ENCODE data around the gene MGAT5.

MGAT5 gene

GRCh38 chr2:134421556-134422328, 167.9 kb downstream of the MGAT5 start:
- DNase-seq (ENCODE audit: low spot score): no peak

DNA sequence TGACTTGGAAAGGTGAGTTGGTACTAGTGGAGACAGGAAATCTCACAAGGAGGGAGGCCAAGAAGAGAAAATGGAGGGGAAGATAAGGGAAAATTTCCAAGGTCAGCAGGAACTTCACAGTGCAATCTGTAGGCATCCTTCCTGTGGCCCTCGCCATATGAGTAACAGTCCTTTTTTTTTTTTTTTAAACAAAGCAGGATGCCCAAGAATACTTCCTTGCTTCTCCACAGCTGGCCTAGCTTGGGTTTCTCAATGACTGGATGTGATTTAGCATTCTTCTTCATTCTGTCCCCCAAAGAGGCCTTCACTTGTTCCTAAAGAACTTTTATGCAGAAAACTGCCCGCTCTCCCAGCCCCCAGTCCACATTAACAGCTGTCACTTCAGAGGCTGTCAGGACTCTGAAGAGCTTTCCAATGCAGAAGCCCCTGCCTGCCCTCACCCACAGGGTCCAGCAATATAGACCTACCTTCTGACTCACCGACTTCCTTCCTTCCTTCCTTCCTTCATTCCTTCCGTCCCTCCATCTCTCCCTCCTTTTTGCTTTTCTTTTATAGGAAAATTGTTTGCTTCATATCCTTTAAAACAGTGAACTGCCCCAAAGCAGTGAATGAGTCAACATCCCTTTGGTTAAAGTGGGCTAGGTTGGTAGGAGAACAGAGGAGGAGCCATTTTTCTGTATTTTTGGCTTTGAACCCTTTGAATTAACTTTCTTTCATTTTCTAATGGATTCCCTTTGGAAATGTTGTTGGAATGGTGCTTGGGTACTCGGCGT, 172.0 kb downstream of the MGAT5 start:
- no peak for DNase-seq (ENCODE audit: low spot score)

GRCh38 chr2:134426721-134427120, 172.8 kb downstream of the MGAT5 start:
- no peak for DNase-seq (ENCODE audit: low spot score)

DNA sequence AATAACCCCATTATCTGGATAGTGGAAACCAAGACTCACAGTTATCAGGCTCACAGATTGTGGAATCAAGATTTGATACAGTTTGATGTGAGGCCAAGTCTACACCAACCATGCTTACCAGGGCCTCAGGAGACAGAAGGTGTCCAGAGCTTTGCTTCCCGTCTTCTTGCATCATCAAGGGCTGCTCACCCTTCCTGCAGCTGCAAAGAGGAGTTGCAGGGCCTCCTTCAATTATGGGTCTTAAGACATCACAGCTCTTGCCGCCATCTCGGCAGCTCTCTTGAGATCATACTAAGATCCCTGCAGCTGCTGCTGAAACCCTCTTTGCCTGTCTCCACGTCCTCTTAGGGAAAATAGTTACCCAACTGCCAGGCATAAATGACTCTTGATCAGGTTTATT, 176.0 kb downstream of the MGAT5 start:
- no peak for DNase-seq (ENCODE audit: low spot score)

DNA sequence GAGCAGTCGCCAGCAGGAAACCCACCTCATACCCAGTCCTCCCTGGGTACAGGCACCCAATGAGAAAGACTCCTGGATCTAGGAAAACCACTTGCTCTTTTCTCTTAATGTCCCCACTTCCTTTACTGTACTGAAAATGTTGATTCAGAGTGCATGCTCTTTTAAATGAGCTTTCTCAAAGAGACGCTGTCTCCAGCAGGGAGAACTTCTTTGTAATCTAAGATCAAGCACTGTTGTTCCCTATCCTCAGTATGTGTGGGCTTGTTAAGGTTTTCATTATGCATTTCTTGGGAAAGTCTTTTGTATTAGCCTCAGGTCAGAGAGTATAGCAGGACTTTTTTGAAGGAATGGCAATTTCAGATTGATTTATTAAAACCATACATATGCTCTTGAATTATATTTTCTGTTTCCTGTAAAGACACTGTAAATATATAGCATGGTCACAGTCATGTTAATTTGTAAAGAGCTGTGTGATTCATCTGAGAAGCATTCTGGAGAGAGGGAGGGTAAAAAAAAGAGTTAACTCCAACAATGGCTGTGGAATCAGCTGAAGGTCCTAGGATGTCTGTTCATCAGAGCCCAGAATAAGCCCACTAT, 178.1 kb downstream of the MGAT5 start:
- DNase-seq (ENCODE audit: low spot score): no peak

GRCh38 chr2:134432435-134432883, 178.6 kb downstream of the MGAT5 start:
- DNase-seq (ENCODE audit: low spot score): no peak

DNA sequence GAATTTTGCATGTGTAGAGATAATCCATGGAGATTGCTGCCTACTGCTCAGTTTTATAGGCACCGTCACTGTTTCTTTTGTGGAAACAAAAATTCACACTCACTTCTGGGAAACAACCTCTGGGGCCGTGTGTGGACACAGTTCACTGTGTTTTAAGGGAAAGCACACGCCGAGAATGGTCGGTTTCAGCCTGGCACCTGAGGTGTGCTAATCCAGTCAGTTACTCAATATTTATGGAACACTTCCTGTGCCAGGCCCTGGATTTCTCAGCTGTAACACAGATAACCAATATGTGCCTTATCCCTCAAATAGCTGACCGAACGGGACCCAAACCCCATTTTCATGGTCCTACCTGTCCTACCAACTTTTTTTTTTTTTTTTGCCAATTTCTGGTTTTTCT, 179.6 kb downstream of the MGAT5 start:
- no peak for DNase-seq (ENCODE audit: low spot score)

GRCh38 chr2:134433979-134434378, 180.1 kb downstream of the MGAT5 start:
- DNase-seq (ENCODE audit: low spot score): no peak

GRCh38 chr2:134435505-134435904, 181.6 kb downstream of the MGAT5 start:
- DNase-seq (ENCODE audit: low spot score): no peak

DNA sequence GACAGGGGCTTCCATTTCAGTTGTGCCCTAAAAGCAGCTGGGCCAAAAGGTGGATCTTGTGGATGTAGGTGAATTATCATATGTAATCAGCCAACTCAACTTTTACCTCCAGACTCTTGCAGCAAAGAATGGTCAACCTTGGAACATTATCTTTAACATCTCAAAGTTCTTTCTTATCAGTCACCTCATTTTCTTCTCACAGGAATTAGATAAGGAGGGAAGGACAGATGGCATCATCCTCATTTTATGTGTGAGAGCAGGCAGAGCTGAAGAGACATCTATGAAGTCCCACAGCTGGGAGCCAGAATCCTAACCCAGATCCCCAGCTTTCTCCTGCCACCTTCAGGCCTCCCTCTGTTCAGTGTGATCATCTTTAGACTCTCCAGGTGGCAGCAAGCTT, 182.1 kb downstream of the MGAT5 start:
- no peak for DNase-seq (ENCODE audit: low spot score)

GRCh38 chr2:134436706-134437105, 182.8 kb downstream of the MGAT5 start:
- DNase-seq (ENCODE audit: low spot score): peak; percentile 12

DNA sequence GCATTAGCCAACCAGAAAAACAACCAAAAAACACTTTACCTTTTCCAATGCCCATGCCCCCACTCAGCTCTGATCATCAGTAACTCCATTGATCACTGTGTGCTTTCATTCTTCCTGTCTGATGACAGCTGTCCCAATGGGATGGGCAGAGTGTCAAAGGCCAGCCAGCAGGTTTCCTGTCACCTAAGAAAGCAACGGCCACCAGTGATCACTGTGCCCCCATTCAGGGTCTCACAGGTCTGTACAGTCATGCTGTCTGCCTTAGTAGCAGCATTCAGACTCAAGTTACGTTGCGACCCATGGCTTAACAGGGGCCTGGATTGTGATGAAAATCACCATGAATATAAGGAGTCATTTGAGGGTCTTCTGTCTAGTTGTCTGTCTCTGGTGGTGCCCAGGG, 184.5 kb downstream of the MGAT5 start:
- DNase-seq (ENCODE audit: low spot score): peak; percentile 6

DNA sequence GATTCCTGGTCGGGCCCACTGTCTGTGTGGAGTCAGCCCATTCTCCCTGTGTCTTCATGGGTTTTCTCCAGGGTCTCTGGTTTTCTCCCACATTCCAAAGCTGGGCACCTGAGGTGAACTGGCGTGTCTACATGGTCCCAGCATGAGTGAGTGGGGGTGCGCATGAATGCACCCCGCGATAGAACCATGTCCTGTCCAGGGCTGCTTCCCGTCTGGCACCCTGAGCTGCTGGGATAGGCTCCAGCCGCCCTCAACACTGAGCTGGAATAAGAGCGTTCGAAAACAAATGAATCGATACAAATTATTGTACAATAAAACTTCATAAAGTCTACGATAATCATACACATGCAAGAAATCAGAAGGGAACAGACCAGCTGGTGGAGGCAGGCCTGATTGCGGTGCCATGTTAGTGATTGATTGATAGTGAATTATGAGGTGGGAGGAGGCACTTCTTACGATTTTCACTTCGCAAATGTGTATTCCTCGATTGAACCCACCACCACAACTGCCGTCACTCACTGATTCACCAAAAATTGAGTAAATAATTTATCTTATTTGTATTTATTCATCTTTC, 186.6 kb downstream of the MGAT5 start:
- DNase-seq (ENCODE audit: low spot score): no peak

- DNase-seq (ENCODE audit: low spot score): no peak
These were observed 187.4 kb downstream of the MGAT5 start for GRCh38 chr2:134441153-134441863.

- DNase-seq (ENCODE audit: low spot score): no peak
These were observed 190.1 kb downstream of the MGAT5 start for GRCh38 chr2:134443814-134444480.

DNA sequence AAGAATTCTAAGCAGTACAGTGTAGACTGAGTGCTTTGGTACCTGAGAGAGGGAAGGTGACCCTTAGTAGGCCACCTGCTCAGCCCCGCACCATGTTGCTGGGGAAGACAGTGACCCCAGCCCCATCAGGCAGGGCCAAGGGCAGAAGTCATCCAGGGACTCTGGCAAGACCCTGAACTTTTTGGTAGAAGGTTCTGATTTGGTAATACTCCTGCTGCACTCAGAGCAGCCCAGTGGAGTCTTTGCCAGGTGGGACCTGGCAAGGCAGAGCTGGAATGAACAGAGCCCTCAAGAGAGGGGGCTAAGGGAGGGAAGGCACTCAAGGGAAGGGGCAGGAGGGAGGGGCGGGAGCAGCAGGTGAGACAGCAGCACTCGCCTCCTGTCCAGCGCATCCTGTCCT, 191.2 kb downstream of the MGAT5 start:
- DNase-seq (ENCODE audit: low spot score): no peak

- no peak for DNase-seq (ENCODE audit: low spot score)
These were observed 192.1 kb downstream of the MGAT5 start for GRCh38 chr2:134445985-134446382.

GRCh38 chr2:134446383-134447017, 192.6 kb downstream of the MGAT5 start:
- peak; percentile 81 for DNase-seq (ENCODE audit: low spot score)

DNA sequence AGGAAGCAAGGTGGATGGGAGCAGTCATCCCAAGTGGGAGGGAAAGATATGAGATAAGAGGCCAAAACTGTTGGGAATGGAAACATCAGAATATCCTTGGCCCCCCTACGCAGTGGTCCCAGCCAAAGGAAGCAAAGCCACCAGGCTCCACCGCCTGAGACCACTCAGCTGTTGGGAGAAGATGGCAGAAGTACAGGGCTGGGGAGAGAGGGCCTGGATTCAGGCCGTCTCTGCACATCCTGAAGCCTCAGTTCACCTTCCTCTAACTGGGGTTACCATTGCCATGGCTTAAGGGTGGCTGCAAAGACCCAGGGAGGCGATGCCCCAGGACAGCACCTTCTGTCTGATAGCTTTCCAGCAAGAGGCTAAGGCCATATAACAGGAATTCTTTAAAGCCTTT, 193.8 kb downstream of the MGAT5 start:
- DNase-seq (ENCODE audit: low spot score): no peak

GRCh38 chr2:134448650-134449049, 194.8 kb downstream of the MGAT5 start:
- no peak for DNase-seq (ENCODE audit: low spot score)

GRCh38 chr2:134449157-134449556, 195.3 kb downstream of the MGAT5 start:
- DNase-seq (ENCODE audit: low spot score): no peak

Data from left forelimb (tissue), 1 donor.